Mucosa of descending colon (tissue), 3 donors: ENCODE data around the gene MAP4K1. TPM values are rescaled to one million over a fixed set of nuclear protein-coding genes. Genes with fewer than 3 reads are reported as not detected.

Experiments used
- ATAC-seq: fragments of 200-7000 bp; cut with Tn5 transposase; one replicate; pipeline ENCODE4 v1.9.1; 2020; ENCODE audit warnings: mild to moderate bottlenecking, moderate library complexity
- DNase-seq, 3 donors: peaks; one replicate each; pipeline ENCODE4 v3.0.0-alpha.2; 2020
- H3K36me3 ChIP-seq: fragments of 200-600 bp; one replicate; pipeline ENCODE4 v1.8.0; 2021; ENCODE audit warnings: low read depth, mild to moderate bottlenecking
- H3K4me1 ChIP-seq: fragments of 200-600 bp; one replicate; pipeline ENCODE4 v1.8.0; 2021; ENCODE audit warnings: low read depth, mild to moderate bottlenecking
- H3K4me3 ChIP-seq: fragments of 200-600 bp; one replicate; pipeline ENCODE4 v1.8.0; 2021; ENCODE audit warnings: mild to moderate bottlenecking
- H3K9me3 ChIP-seq: fragments of 200-600 bp; one replicate; pipeline ENCODE4 v1.8.0; 2021; ENCODE audit warnings: mild to moderate bottlenecking
- intact Hi-C, 2 donors: fragments of 100-400 bp; cut with DNase I in 1 of 2; cut with micrococcal nuclease in 1 of 2; formaldehyde crosslinking; loops; one replicate each; pipeline versions ENCODE4 v1.11.0 to v1.11.1; 2022; cut with DNase I, micrococcal nuclease
- total RNA-seq, 3 donors: library from RNA; stranded (reverse); fragmentation: NEBNext Ultra II Directional in 2 of 3; extraction: Animal tissue kit (Norgen Biotek cat#: 25700) in 2 of 3; gene quantifications; one replicate each; pipeline versions ENCODE4 v1.2.1 to v1.2.4, GENCODE V29; 2021 to 2023
- TF ChIP-seq, protein P1 (sequence below): fragments of 200-600 bp; IDR thresholded peaks from one replicate; pipeline ENCODE4 v1.8.0; 2022; ENCODE audit warnings: antibody characterized with exemption, mild to moderate bottlenecking
- donor health status: DM: no; HTN: no; CAD: no; lungs with moderate emphysema.
- donor health status: DM: no; HTN: no; CAD: no.
- donor health status: DM: no; HTN: yes; CAD: no.

Gene MAP4K1
- total RNA-seq, 3 donors from 2014 or later = 6.9 to 10.6 (median 7.4) TPM

DNA sequence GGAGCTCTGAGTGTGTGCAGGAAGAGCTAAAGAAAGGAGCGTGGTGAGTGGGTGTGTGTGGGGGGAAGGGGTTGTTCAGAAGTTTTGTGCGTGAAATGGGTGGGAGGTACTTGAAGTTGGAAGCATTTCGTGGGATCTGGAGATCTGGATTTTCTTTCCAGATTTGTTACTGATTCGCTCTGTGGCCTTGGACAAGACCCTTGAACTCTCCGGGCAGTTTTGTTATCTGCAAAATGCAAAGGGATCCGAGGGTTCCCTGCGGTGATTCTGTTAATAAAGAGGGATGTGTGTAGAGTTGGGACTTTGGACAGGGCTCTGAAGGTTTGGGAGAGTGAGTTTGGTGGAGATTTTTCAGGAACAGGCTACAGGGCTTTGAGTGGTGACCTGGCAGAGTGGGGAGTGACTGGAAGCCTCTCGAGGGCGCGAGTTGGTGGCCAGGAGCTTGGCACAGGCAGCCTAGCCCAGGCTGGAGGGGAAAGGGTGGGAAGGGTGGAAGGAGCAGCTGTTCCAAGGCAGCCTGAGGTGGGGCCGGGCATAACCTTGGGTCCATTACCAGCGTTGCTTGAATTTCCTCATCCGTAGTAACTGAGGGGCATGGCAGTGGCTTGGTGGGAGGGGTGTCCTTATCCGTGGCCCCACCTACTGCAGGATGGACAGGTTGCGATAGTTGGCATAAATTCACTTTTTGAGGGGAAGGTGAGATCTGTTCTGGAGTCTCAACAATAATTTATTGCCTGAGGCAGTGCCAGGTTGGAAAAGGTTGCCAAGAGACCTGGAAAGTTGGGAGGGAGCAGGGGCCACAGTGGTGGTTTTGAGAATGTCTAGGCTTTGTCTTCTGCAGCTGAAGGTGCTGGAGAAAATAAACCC, 31.8 kb upstream of the MAP4K1 start:
- DNase-seq (peak; percentile 88), ATAC-seq (peak; percentile 61)
- peak overlapping the region; percentile 98 for H3K4me3 ChIP-seq
- no peaks in the 10 kb centered on the region for H3K9me3 ChIP-seq
- H3K36me3 ChIP-seq = no peaks in the 10 kb centered on the region
- TF ChIP-seq, protein P1, sequence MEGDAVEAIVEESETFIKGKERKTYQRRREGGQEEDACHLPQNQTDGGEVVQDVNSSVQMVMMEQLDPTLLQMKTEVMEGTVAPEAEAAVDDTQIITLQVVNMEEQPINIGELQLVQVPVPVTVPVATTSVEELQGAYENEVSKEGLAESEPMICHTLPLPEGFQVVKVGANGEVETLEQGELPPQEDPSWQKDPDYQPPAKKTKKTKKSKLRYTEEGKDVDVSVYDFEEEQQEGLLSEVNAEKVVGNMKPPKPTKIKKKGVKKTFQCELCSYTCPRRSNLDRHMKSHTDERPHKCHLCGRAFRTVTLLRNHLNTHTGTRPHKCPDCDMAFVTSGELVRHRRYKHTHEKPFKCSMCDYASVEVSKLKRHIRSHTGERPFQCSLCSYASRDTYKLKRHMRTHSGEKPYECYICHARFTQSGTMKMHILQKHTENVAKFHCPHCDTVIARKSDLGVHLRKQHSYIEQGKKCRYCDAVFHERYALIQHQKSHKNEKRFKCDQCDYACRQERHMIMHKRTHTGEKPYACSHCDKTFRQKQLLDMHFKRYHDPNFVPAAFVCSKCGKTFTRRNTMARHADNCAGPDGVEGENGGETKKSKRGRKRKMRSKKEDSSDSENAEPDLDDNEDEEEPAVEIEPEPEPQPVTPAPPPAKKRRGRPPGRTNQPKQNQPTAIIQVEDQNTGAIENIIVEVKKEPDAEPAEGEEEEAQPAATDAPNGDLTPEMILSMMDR = no peak
- H3K4me1 ChIP-seq = peaks cover 53% of the 10 kb centered on the region
- intact Hi-C loops = no loop called here

DNA sequence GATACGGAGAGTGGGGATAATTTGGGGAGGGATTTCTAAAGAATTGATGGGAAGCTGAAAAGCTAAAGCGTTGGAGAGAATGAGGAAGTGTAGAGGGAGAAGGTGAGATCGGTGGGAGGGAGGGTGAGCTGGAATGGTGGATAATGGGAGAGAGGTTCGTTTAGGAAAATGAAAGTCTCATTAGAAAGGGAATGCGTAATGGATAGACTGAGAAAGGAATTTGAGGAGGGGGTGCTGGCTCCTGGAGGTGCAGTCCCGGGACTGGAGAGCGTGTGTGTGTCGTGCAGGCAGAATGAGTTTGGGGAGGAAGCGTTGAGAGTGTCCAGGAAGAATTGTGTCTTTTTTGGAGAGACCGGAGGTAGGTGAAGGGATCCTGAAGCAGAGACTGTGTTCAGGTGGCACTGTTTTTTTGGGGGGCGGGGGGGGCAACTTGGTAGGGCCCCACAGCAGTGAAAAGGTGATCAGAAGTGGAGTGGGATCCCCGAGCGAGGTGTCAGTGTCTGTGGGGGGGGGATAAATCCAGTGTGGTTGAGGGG, 31.1 kb upstream of the MAP4K1 start:
- no peaks in the 10 kb centered on the region for H3K9me3 ChIP-seq
- TF ChIP-seq, protein P1 = no peak
- no peaks in the 10 kb centered on the region for H3K36me3 ChIP-seq
- peak in 2 of 3 donors; percentile 31 for DNase-seq
- no peak for ATAC-seq
- H3K4me1 ChIP-seq = peaks cover 49% of the 10 kb centered on the region
- intact Hi-C loops = no loop called here
- peak overlapping the region; percentile 98 for H3K4me3 ChIP-seq

DNA sequence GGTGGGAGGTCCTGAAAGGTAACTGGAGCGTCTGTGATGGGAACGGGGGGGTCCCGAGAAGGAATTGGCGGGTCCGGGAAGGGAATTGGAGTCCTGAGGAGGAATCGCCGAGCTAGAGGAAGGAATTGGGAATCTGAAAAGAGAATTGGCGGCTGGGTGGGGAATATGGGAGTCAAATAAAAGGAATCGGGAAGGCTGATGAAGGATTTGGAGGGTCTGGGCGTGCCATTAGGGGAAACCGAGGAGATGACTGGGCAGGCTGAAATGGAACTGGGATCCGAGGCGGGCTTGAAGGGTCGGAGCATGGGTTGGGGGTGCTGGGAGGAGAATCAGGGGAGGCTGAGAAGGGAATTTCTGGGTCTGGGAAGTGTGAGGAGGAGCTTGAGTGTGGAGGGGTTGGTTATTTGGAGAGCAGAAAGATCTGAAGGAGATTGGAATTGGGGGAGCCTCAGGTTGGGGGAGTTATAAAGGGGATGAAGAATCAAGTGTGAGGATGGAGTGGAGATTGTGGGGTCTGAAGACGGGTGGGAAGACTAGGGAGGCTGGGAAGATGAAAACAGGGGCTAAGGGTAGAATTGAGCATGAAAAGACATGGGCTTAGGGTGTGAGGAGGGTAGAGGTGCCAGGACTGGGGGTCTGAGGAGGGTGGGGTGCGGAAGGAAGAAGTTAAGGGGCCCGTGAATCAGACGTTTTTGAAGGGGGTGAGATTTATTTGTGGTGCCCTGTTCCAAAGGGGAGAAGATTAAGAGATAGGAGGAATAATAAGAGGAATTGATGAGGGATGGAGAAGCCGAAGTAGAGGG, 30.4 kb upstream of the MAP4K1 start:
- Histone ChIP-seq H3K4me3 (peak overlapping the region; percentile 98), H3K9me3 (no peaks in the 10 kb centered on the region), H3K4me1 (peaks cover 43% of the 10 kb centered on the region), H3K36me3 (no peaks in the 10 kb centered on the region)
- DNase-seq (peak; percentile 7 to 51 (median 24)), ATAC-seq (no peak)
- TF ChIP-seq, protein P1 = no peak
- intact Hi-C loops = no loop called here

DNA sequence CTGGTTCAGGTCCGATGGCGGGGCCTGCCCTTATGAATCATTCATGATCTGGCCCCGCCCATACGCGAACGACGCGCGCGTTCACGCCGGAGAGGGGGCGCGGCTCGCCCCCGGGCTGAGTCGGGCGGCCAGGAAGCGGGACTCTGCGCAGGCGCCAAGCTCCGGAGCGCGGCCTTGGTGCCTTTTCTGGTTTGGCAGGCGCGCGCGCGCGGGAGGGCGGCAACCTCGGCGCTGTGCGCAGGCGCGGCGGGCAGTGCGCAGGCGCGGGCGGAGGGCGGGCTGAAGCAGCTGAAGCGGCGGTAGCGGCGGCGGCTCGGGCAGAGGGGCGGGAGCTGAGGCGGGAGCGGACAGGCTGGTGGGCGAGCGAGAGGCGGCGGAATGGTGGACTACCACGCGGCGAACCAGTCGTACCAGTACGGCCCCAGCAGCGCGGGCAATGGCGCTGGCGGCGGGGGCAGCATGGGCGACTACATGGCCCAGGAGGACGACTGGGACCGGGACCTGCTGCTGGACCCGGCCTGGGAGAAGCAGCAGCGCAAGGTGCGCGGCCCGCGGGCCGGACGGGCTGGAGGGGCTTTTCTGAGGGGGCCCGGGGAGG, 29.7 kb upstream of the MAP4K1 start, which contains the start of gene ACTN4:
TSS of gene ACTN4 (plus strand) at position 282 of the 598 bp plus-strand sequence. CDS start at position 379, 97 bp downstream.
- H3K4me1 ChIP-seq = peaks cover 38% of the 10 kb centered on the region
- no peaks in the 10 kb centered on the region for H3K9me3 ChIP-seq
- peak within 1 kb of the TSS; percentile 98 for H3K4me3 ChIP-seq
- DNase-seq (peak; percentile 99 to 100 (median 100)), ATAC-seq (peak; percentile 80)
- TF ChIP-seq, protein P1 = no peak
- intact Hi-C loops = no loop called here
- no peaks in the 10 kb centered on the region for H3K36me3 ChIP-seq

DNA sequence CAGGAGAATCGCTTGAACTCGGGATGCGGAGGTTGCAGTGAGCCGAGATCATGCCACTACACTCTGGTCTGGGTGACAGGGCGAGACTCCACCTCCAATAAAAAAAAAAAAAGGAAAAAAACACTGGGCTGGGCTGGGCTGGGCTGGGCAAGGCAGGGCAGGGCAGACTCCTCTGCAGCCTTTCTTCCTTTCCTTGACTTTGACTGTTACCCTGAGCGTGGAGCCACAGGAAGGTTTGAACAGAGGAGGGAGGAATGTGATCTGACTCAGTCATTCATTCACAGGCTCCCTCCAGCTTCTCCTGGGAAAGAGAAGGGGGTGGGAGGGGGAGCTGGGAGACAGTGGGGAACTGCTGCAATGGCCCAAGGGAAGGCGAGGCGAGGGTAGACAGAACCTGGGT, 27.0 kb upstream of the MAP4K1 start:
- peak in 2 of 3 donors; percentile 61 to 67 for DNase-seq
- peaks cover 22% of the 10 kb centered on the region for H3K4me1 ChIP-seq
- intact Hi-C loops = no loop called here
- no peaks in the 10 kb centered on the region for H3K9me3 ChIP-seq
- peak; percentile 47 for ATAC-seq
- no peak overlapping the region for H3K4me3 ChIP-seq
- no peaks in the 10 kb centered on the region for H3K36me3 ChIP-seq
- TF ChIP-seq, protein P1 = no peak
